ENCODE results near the gene AMIGO3.

The AMIGO3 gene

GRCh38 chr3:49723628-49724551 lies 4.4 kb upstream of the AMIGO3 start, which contains the start of gene GMPPB (continued):
- TF ChIP-seq REPIN1 (tag by site-specific recombination; IDR thresholded peaks at IDR 0.05; ENCODE audit: low read depth) (no peak), GLIS1 (tag by site-specific recombination; IDR thresholded peaks at IDR 0.05) (peak; percentile 61), ZNF518A (tag by site-specific recombination; conservative IDR thresholded peaks at IDR 0.05; ENCODE audit: low read depth) (no peak)

- Histone ChIP-seq H3K36me3 (ENCODE audit: control insufficient read depth in 2 of 2, insufficient read depth in 1 of 2, low read length in 2 of 2) (peaks cover 0 to 77% of the 10 kb centered on the region in 2 experiments; a peak in 1 of 3 replicates), H3K4me1 (ENCODE audit: control insufficient read depth, insufficient read depth, low read length) (no peaks in the 10 kb centered on the region), H3K27ac (ENCODE audit: extremely low read depth, low read depth, low read length) (peak overlapping the region; percentile 87), H3K9me3 (ENCODE audit: control insufficient read depth, insufficient read depth, low read depth, low read length) (no peaks in the 10 kb centered on the region), H3K4me3 (ENCODE audit: low read depth, low read length) (peak overlapping the region; percentile 90)
- ChIA-PET CTCF (interaction anchor here (0.6 to 0.7 kb wide), 2 partner anchors 12 to 183 kb away, joined by 3 read pairs; no protein-coding TSS in a partner anchor), POLR2A (interaction anchor here (0.5 to 1.7 kb wide), 7 partner anchors 8 to 1945 kb away, joined by 3 to 9 read pairs (median 4); partner anchors contain the start of gene IP6K1)
- TF ChIP-seq ZNF133 (tag by site-specific recombination; IDR thresholded peaks at IDR 0.05) (no peak), ZFP69B (tag by site-specific recombination; IDR thresholded peaks at IDR 0.05) (no peak), ZNF391 (tag by site-specific recombination; IDR thresholded peaks at IDR 0.05; ENCODE audit: borderline replicate concordance, low read depth) (no peak), ZNF596 (tag by site-specific recombination; IDR thresholded peaks at IDR 0.05) (no peak), ZNF843 (tag by site-specific recombination; IDR thresholded peaks at IDR 0.05) (no peak), ZFP37 (tag by site-specific recombination; IDR thresholded peaks at IDR 0.05) (no peak), ZNF510 (tag by site-specific recombination; IDR thresholded peaks at IDR 0.05; ENCODE audit: insufficient replicate concordance) (no peak), ZBTB26 (tag by site-specific recombination; optimal IDR thresholded peaks at IDR 0.05) (no peak), ZBTB8A (tag by site-specific recombination; IDR thresholded peaks at IDR 0.05) (no peak), ZNF24 (tag by site-specific recombination; IDR thresholded peaks at IDR 0.05) (no peak)
- TF ChIP-seq, protein P1, sequence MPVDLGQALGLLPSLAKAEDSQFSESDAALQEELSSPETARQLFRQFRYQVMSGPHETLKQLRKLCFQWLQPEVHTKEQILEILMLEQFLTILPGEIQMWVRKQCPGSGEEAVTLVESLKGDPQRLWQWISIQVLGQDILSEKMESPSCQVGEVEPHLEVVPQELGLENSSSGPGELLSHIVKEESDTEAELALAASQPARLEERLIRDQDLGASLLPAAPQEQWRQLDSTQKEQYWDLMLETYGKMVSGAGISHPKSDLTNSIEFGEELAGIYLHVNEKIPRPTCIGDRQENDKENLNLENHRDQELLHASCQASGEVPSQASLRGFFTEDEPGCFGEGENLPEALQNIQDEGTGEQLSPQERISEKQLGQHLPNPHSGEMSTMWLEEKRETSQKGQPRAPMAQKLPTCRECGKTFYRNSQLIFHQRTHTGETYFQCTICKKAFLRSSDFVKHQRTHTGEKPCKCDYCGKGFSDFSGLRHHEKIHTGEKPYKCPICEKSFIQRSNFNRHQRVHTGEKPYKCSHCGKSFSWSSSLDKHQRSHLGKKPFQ (tag by site-specific recombination; IDR thresholded peaks at IDR 0.05): no peak
- TF ChIP-seq, protein P2, sequence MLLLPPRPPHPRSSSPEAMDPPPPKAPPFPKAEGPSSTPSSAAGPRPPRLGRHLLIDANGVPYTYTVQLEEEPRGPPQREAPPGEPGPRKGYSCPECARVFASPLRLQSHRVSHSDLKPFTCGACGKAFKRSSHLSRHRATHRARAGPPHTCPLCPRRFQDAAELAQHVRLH (tag by site-specific recombination; IDR thresholded peaks at IDR 0.05): no peak
Observed at GRCh38 chr3:49723296-49723627, 3.8 kb upstream of the AMIGO3 start.

Data from HEK293 (cell line).